Tibial artery (tissue), 4 donors: Measurements from ENCODE around the gene SH3GL1.

Source experiments
- DNase-seq, 2 donors: peaks; one replicate each; pipeline ENCODE4 v3.0.0-alpha.2; 2019
- H3K27ac ChIP-seq, 2 donors: fragments of 200-600 bp; sonication (generic) in 1 of 2; 1 replicate in 1 of 2; 2 replicates in 1 of 2; pipeline ENCODE4 v1.5.1; 2018 to 2019; ENCODE audit warnings: mild to moderate bottlenecking in 1 of 2
- H3K27me3 ChIP-seq, 2 donors: fragments of 200-600 bp; sonication (generic) in 1 of 2; one replicate each; pipeline versions ENCODE4 v1.5.1 to v1.6.0; 2016 to 2019
- H3K36me3 ChIP-seq, 3 donors: fragments of 200-600 bp; sonication (generic) in 2 of 3; one replicate each; pipeline ENCODE4 v1.5.1; 2016 to 2019; ENCODE audit warnings: mild to moderate bottlenecking in 2 of 3
- H3K4me1 ChIP-seq, 4 donors: fragments of 200-600 bp; sonication (generic) in 2 of 4; 1 replicate in 3 of 4; 2 replicates in 1 of 4; pipeline ENCODE4 v1.5.1; 2016 to 2019
- H3K4me3 ChIP-seq, 2 donors: fragments of 200-600 bp; sonication (generic) in 1 of 2; 1 replicate in 1 of 2; 2 replicates in 1 of 2; pipeline ENCODE4 v1.5.1; 2018 to 2019; ENCODE audit warnings: mild to moderate bottlenecking in 2 of 2
- H3K9me3 ChIP-seq, 3 donors: fragments of 200-600 bp; sonication (generic) in 1 of 3; one replicate each; pipeline ENCODE4 v1.5.1; 2016 to 2019
- intact Hi-C: fragments of 100-400 bp; cut with DNase I; formaldehyde crosslinking; loops from one replicate; pipeline ENCODE4 v1.15.0; 2023; ENCODE audit warnings: low total_unique reads
- TF ChIP-seq, protein P1 (sequence below), 2 experiments: fragments of 200-600 bp in 1 of 2; fragments of 450-650 bp in 1 of 2; IDR thresholded peaks; one replicate each; pipeline ENCODE4 v1.5.1; 2017 to 2019; ENCODE audit warnings: antibody characterized with exemption in 2 of 2, mild to moderate bottlenecking in 1 of 2, moderate library complexity in 1 of 2

SH3GL1 gene

DNA sequence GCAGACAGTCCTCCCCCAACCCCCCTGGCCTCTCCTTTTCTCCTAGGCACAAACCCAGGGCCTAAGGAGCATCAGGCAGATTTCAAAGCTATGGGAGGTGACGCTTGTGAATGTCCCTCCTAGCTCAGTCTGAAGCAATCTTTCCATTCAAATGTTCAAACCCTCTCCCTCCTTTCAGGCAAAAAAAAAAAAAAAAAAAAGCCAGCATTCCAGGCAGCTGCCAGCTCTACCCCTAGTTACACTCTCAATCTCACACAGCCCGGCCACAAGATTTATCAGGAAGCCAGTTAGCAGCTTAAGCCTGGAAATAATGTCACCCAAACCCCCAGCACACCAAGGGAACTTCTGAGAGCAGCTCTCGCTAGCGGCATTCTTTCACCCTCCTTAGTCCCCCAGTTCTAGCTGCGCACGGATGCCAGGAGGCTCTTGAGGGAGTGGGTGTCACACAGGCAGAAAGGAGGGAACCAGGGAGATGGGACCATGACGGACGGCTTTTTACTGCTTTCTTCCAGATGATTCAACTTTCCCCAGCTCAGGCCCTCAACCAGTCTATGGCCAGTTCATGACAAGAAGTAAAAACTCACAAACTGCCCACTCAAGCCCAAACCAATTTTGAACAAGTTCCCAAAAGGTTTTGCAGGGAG, 6.3 kb downstream of the SH3GL1 start:
- DNase-seq: no peak
- Histone ChIP-seq H3K4me1 (peaks cover 0 to 83% (median 58%) of the 10 kb centered on the region in 4 donors), H3K9me3 (no peaks in the 10 kb centered on the region), H3K4me3 (no peak overlapping the region), H3K27me3 (no peaks in the 10 kb centered on the region), H3K36me3 (peaks cover 0 to 11% (median 11%) of the 10 kb centered on the region in 3 donors), H3K27ac (peak overlapping the region in 1 of 2 donors; percentile 53)
- TF ChIP-seq, protein P1, sequence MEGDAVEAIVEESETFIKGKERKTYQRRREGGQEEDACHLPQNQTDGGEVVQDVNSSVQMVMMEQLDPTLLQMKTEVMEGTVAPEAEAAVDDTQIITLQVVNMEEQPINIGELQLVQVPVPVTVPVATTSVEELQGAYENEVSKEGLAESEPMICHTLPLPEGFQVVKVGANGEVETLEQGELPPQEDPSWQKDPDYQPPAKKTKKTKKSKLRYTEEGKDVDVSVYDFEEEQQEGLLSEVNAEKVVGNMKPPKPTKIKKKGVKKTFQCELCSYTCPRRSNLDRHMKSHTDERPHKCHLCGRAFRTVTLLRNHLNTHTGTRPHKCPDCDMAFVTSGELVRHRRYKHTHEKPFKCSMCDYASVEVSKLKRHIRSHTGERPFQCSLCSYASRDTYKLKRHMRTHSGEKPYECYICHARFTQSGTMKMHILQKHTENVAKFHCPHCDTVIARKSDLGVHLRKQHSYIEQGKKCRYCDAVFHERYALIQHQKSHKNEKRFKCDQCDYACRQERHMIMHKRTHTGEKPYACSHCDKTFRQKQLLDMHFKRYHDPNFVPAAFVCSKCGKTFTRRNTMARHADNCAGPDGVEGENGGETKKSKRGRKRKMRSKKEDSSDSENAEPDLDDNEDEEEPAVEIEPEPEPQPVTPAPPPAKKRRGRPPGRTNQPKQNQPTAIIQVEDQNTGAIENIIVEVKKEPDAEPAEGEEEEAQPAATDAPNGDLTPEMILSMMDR (IDR thresholded peaks at IDR 0.05): no peak
- intact Hi-C loops: no loop called here

DNA sequence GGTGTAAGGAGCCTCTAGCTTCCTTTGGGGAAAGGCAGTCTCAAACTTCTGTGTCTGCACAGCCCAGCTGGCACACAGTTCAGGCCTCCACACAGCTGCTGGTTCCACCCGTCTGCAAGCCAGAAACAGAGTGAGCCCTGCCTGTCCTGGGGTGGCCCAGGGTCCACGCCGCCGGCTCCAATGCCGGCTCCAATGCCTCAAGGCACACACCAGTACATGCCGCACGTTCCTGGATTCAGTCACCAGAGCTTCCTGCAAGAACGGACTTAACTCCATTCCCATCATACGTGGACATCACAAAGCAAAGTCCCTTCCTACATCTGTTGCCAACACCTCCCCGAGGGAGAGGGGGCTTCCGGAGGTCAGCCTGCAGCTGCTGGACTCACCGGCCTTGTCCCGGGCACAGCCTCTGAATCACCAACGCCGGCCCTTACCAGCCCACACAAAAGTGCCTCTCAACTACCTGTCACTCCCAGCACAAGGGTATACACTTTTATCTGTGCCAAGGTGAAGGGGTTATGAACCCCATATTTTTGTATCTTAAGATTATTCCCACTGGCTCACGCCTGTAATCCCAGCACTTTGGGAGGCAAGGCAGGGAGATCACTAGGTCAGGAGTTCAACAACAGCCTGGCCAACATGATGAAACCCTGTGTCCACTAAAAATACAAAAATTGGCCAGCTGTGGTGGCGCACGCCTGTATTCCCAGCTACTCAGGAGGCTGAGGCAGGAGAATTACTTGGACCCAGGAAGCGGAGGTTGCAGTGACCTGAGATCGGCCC, 8.5 kb downstream of the SH3GL1 start:
- H3K36me3 ChIP-seq: peaks cover 0 to 11% (median 8%) of the 10 kb centered on the region in 3 donors
- TF ChIP-seq, protein P1 (IDR thresholded peaks at IDR 0.05): no peak
- H3K27me3 ChIP-seq: no peaks in the 10 kb centered on the region
- H3K27ac ChIP-seq: peak overlapping the region; percentile 45 to 52
- no peaks in the 10 kb centered on the region for H3K9me3 ChIP-seq
- H3K4me1 ChIP-seq: peaks cover 0 to 76% (median 59%) of the 10 kb centered on the region in 4 donors
- no peak for DNase-seq
- H3K4me3 ChIP-seq: no peak overlapping the region
- intact Hi-C loops: no loop called here

DNA sequence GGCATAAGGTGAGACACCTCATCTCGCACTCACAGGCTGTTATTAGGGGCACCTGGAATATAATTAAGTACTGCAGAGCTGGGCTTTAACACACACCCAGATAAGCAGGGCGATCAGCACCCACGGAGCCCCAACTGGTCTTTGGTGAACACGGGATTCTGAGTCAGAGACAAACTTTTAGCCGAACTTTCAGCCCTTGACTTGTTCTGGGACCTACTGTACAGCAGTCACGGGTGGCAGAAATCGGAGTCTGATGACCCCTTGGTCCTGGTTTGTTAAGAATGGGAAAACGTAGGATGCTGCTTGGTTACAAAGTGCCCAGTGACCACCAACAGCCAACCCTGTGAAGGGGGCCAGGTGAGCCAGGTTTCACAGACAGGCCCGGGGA, 9.0 kb downstream of the SH3GL1 start:
- H3K4me3 ChIP-seq: no peak overlapping the region

DNA sequence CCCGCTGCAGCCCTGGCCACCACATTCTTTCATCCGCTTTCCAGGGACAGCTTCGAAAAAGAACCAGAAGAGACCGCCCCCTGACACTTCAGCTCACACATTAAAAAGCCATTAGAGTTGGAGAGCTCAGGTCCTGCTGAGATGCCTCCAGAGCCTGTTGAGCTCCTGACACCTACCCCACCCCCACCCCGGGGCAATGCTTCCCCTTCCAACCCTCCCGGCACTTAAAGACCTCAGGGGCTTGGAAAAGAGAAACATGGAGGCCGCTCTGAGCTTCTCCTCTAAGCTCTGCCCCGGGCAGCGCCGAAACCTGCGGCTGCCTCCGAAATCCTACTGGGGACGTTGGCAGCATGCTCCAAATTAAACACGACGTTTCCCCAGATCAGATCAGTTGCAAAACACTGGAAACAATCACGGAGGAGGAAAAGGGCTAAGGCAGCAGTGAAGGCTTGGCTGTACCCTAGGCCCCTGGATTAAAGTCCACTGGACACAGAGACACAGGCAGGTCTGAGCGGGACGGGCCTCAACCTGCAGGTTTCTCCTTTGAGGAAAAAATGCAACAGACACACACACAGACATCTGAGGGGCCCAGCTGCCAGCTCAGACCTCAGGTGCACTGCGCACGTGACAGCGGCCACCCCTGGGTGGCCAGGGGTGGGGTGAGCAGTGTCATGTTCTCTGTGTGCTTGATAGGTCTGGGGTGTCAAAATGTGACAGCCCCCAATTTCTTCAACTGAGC, 9.6 kb downstream of the SH3GL1 start:
- Histone ChIP-seq H3K36me3 (peaks cover 0 to 8% (median 8%) of the 10 kb centered on the region in 3 donors), H3K27ac (peak overlapping the region; percentile 45 to 52), H3K4me3 (peak overlapping the region in 1 of 2 donors; percentile 3), H3K4me1 (peaks cover 0 to 75% (median 58%) of the 10 kb centered on the region in 4 donors), H3K9me3 (no peaks in the 10 kb centered on the region), H3K27me3 (no peaks in the 10 kb centered on the region)
- peak in 1 of 2 donors; percentile 65 for DNase-seq
- intact Hi-C loops: no loop called here
- TF ChIP-seq, protein P1 (IDR thresholded peaks at IDR 0.05): no peak

More for the DNA sequence above, 9.0 kb downstream of the SH3GL1 start:
- DNase-seq: no peak
- TF ChIP-seq, protein P1 (IDR thresholded peaks at IDR 0.05): no peak
- peak overlapping the region; percentile 45 to 52 for H3K27ac ChIP-seq
- intact Hi-C loops: no loop called here
- H3K36me3 ChIP-seq: peaks cover 0 to 11% (median 8%) of the 10 kb centered on the region in 3 donors
- H3K9me3 ChIP-seq: no peaks in the 10 kb centered on the region
- no peaks in the 10 kb centered on the region for H3K27me3 ChIP-seq
- H3K4me1 ChIP-seq: peaks cover 0 to 75% (median 57%) of the 10 kb centered on the region in 4 donors

DNA sequence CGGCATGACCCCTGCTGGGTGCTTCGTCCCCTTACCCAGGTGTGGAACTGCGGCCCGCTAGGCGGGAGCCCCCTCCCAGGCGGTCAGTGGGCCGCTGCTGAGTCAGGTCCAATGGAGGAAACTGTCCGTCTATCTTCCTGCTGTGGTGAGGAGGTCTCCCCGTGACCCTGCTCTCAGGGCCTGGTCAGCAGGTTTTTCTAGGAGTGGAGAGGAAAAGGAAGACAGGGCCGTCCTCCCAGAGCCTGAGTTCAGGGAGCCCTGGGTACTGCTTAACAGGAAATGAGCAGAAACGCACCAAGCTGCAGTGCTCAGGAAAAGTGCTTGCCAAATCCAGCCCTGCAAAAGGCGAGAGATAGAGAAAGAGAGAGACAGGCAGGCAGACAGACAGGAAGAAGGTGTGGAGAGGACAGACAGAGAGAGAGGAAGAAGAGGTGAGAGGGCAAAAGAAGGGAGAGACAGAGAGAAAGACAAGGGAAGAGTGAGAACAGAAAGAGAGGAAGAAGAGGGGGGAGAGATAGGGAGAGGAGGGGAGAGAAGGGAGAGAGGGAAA, 10.3 kb downstream of the SH3GL1 start:
- Histone ChIP-seq H3K27ac (peak overlapping the region; percentile 45 to 52), H3K9me3 (no peaks in the 10 kb centered on the region), H3K36me3 (peaks cover 0 to 9% (median 3%) of the 10 kb centered on the region in 3 donors), H3K27me3 (no peaks in the 10 kb centered on the region), H3K4me1 (peaks cover 0 to 73% (median 61%) of the 10 kb centered on the region in 4 donors), H3K4me3 (peak overlapping the region in 1 of 2 donors; percentile 3)
- DNase-seq: peak; percentile 62 to 76
- TF ChIP-seq, protein P1 (IDR thresholded peaks at IDR 0.05): no peak
- intact Hi-C loops: no loop called here
